Measurements from ENCODE around the gene MAD1L1.

The MAD1L1 gene

GRCh38 chr7:1853431-1853985, 379.2 kb downstream of the MAD1L1 start:
- ATAC-seq: no peak
- no peak for TF ChIP-seq CSRNP3 (CRISPR knock-in tag; IDR thresholded peaks at IDR 0.05)
- no peak for TF ChIP-seq ZNF70 (CRISPR knock-in tag; IDR thresholded peaks at IDR 0.05)
- TF ChIP-seq ZC3H10 (CRISPR knock-in tag; IDR thresholded peaks at IDR 0.05): no peak
- TF ChIP-seq ZFP30 (CRISPR knock-in tag; IDR thresholded peaks at IDR 0.05): no peak
- TF ChIP-seq OSR1 (CRISPR knock-in tag; IDR thresholded peaks at IDR 0.05): no peak
- TF ChIP-seq RARB (CRISPR knock-in tag; IDR thresholded peaks at IDR 0.05): no peak
- TF ChIP-seq ZNF8 (CRISPR knock-in tag; IDR thresholded peaks at IDR 0.05): no peak
- TF ChIP-seq PATZ1 (CRISPR knock-in tag; IDR thresholded peaks at IDR 0.05; ENCODE audit: borderline replicate concordance): no peak
- no peak for TF ChIP-seq ESRRG (CRISPR knock-in tag; IDR thresholded peaks at IDR 0.05)

- no peak for TF ChIP-seq ZFP30 (CRISPR knock-in tag; IDR thresholded peaks at IDR 0.05)
- ATAC-seq: no peak
Observed at GRCh38 chr7:1852517-1853430, 380.0 kb downstream of the MAD1L1 start.

GRCh38 chr7:1851721-1852516, 380.8 kb downstream of the MAD1L1 start:
- TF ChIP-seq ZNF8 (CRISPR knock-in tag; IDR thresholded peaks at IDR 0.05) (no peak), POU6F1 (CRISPR knock-in tag; IDR thresholded peaks at IDR 0.05; ENCODE audit: borderline replicate concordance, low read depth) (no peak), ZC3H10 (CRISPR knock-in tag; IDR thresholded peaks at IDR 0.05) (no peak), ZNF70 (CRISPR knock-in tag; IDR thresholded peaks at IDR 0.05) (no peak), RARB (CRISPR knock-in tag; IDR thresholded peaks at IDR 0.05) (no peak), ZNF565 (CRISPR knock-in tag; conservative IDR thresholded peaks at IDR 0.05; ENCODE audit: low read depth) (no peak), TOX (CRISPR knock-in tag; IDR thresholded peaks at IDR 0.05; ENCODE audit: borderline replicate concordance) (no peak), BACH2 (CRISPR knock-in tag; IDR thresholded peaks at IDR 0.05; ENCODE audit: borderline replicate concordance) (no peak), PATZ1 (CRISPR knock-in tag; IDR thresholded peaks at IDR 0.05; ENCODE audit: borderline replicate concordance) (no peak), ZFP30 (CRISPR knock-in tag; IDR thresholded peaks at IDR 0.05) (no peak), PPARA (CRISPR knock-in tag; IDR thresholded peaks at IDR 0.05; ENCODE audit: borderline replicate concordance) (no peak), ZFP3 (CRISPR knock-in tag; IDR thresholded peaks at IDR 0.05) (no peak), TSHZ2 (CRISPR knock-in tag; IDR thresholded peaks at IDR 0.05) (no peak), CSDC2 (CRISPR knock-in tag; IDR thresholded peaks at IDR 0.05) (no peak), TCF4 (CRISPR knock-in tag; IDR thresholded peaks at IDR 0.05; ENCODE audit: borderline replicate concordance) (no peak), SNAI2 (CRISPR knock-in tag; IDR thresholded peaks at IDR 0.05) (no peak)
- ATAC-seq: no peak

All from SK-N-SH treated with all-trans-retinoic acid at 6 μM for 48 hours (cell line).